Nephron progenitor cell (in vitro differentiated cells): ENCODE results near the gene LRRK2.

Source experiments
- DNase-seq: peaks from one replicate; pipeline ENCODE4 v3.0.0; 2021
- H3K27ac Mint-ChIP-seq: 2 replicates; pipeline ENCODE4 v1.8.0; 2021; ENCODE audit warnings: mild to moderate bottlenecking, moderate library complexity, mixed read lengths
- H3K27me3 Mint-ChIP-seq: 2 replicates; pipeline ENCODE4 v1.8.0; 2021; ENCODE audit warnings: mild to moderate bottlenecking, low read depth, mixed read lengths; ENCODE audit not compliant: poor library complexity
- H3K36me3 Mint-ChIP-seq: 2 replicates; pipeline ENCODE4 v1.8.0; 2021; ENCODE audit warnings: low read depth, mixed read lengths
- H3K4me1 Mint-ChIP-seq: 2 replicates; pipeline ENCODE4 v1.8.0; 2021; ENCODE audit warnings: mixed read lengths
- H3K4me3 Mint-ChIP-seq: 2 replicates; pipeline ENCODE4 v1.8.0; 2021; ENCODE audit warnings: mild to moderate bottlenecking, moderate library complexity, mixed read lengths
- H3K9me3 Mint-ChIP-seq: 2 replicates; pipeline ENCODE4 v1.8.0; 2021; ENCODE audit warnings: mild to moderate bottlenecking, moderate library complexity, mixed read lengths
- CTCF ChIP-seq: fragments of 200-600 bp; sonication (generic); IDR thresholded peaks from 2 replicates; pipeline ENCODE4 v1.5.0; 2021; ENCODE audit warnings: antibody characterized with exemption

The LRRK2 gene

GRCh38 chr12:40197590-40197989 is 27.2 kb upstream of the LRRK2 start:
- no peak overlapping the region for H3K4me3 Mint-ChIP-seq
- H3K36me3 Mint-ChIP-seq = no peaks in the 10 kb centered on the region
- no peak for DNase-seq
- no peak overlapping the region for H3K27ac Mint-ChIP-seq
- H3K27me3 Mint-ChIP-seq = peaks cover 8% of the 10 kb centered on the region
- no peak for TF ChIP-seq CTCF
- no peaks in the 10 kb centered on the region for H3K9me3 Mint-ChIP-seq
- peaks cover 3% of the 10 kb centered on the region for H3K4me1 Mint-ChIP-seq

GRCh38 chr12:40198601-40199000 is 26.2 kb upstream of the LRRK2 start:
- Mint-ChIP-seq H3K36me3 (no peaks in the 10 kb centered on the region), H3K9me3 (no peaks in the 10 kb centered on the region), H3K27ac (no peak overlapping the region), H3K4me3 (no peak overlapping the region), H3K4me1 (no peaks in the 10 kb centered on the region), H3K27me3 (peaks cover 13% of the 10 kb centered on the region)
- no peak for DNase-seq
- TF ChIP-seq CTCF = no peak

DNA sequence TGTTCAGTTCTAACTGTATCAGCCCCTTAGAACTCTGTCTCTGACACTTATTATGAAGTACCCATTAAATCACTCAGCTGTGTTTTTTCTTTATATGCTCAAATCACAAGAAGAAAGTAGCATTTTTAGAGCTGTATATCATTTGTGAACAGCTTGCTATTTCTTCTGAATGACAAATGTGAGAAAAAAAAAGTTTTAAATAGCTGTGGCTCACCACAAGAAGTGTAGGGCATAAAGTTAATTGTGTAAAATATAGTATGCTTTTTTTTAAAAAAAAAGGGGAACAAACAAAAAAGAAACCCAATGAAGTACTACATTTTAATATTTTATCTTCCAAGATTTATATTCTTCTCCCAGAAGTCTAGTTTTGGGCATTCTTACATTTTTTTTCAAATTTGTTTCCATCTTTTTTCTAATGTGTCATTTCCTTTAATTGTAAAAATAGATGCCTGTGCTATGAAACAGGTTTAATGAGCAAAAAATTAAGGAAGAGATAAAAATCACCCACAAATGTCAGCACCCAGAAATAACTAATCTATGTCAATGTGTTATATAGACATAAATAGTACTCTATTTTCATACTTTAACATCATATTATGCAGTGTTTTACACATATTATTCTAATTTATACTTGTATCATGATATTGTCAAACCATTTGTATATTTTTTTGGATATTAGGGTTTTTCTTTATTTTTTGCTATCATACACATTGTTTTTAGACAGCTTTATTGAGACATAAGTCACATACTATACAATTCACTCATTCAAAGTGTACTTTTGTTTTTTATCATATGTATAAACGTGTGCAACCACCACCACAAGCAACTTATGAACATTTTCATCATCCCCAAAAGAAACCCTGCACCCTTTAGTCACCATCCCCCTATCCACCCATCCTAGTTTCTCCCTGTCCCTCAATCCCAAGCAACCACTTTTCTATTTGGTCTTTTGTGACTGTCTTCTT is 22.4 kb upstream of the LRRK2 start:
- TF ChIP-seq CTCF = no peak
- Mint-ChIP-seq H3K27me3 (peaks cover 16% of the 10 kb centered on the region), H3K9me3 (no peaks in the 10 kb centered on the region), H3K4me3 (no peak overlapping the region), H3K27ac (no peak overlapping the region), H3K36me3 (no peaks in the 10 kb centered on the region), H3K4me1 (no peaks in the 10 kb centered on the region)
- DNase-seq = no peak

GRCh38 chr12:40203060-40203430 is 21.8 kb upstream of the LRRK2 start:
- TF ChIP-seq CTCF = no peak
- Mint-ChIP-seq H3K4me3 (no peak overlapping the region), H3K27me3 (peaks cover 16% of the 10 kb centered on the region), H3K27ac (no peak overlapping the region), H3K4me1 (no peaks in the 10 kb centered on the region), H3K36me3 (no peaks in the 10 kb centered on the region), H3K9me3 (no peaks in the 10 kb centered on the region)
- no peak for DNase-seq

GRCh38 chr12:40204337-40204736 is 20.5 kb upstream of the LRRK2 start:
- DNase-seq = no peak
- Mint-ChIP-seq H3K9me3 (no peaks in the 10 kb centered on the region), H3K4me3 (no peak overlapping the region), H3K27ac (no peak overlapping the region), H3K36me3 (no peaks in the 10 kb centered on the region), H3K27me3 (peaks cover 16% of the 10 kb centered on the region), H3K4me1 (peaks cover 5% of the 10 kb centered on the region)
- no peak for TF ChIP-seq CTCF

- peaks cover 15% of the 10 kb centered on the region for H3K4me1 Mint-ChIP-seq
- no peak overlapping the region for H3K27ac Mint-ChIP-seq
- TF ChIP-seq CTCF = no peak
- H3K9me3 Mint-ChIP-seq = peaks cover 6% of the 10 kb centered on the region
- no peak overlapping the region for H3K4me3 Mint-ChIP-seq
- H3K36me3 Mint-ChIP-seq = no peaks in the 10 kb centered on the region
- DNase-seq = no peak
- H3K27me3 Mint-ChIP-seq = peaks cover 14% of the 10 kb centered on the region
These were observed 17.2 kb upstream of the LRRK2 start for GRCh38 chr12:40207551-40207950.
